K562 (cell line): ENCODE results near the gene LAMA3. TPM values are rescaled to one million over a fixed set of nuclear protein-coding genes. Genes with fewer than 3 reads are reported as not detected.

Source experiments
- ATAC-seq: fragments of 200-7000 bp; cut with Tn5 transposase; 3 replicates; pipeline ENCODE4 v1.9.1; 2020; ENCODE audit warnings: moderate library complexity
- BruUV-seq: library from RNA; stranded (reverse); fragments of 400-500 nt; replicated peaks from 2 replicates; lab custom pipeline; 2021; lab: Mats Ljungman, UMichigan
- CTCF ChIA-PET: fragments of 300-600 bp; formaldehyde crosslinking; extraction: SDS; loops from one replicate; lab custom pipeline; 2021; ENCODE audit warnings: low intra/inter-chr PET ratio; lab: Yijun Ruan, JAX
- POLR2A ChIA-PET: fragments of 300-600, 350-650 bp; sonication (Branson Sonifier 250); formaldehyde crosslinking; extraction: SDS; loops from one replicate; lab custom pipeline; 2021; ENCODE audit warnings: antibody characterized with exemption, inconsistent platforms; lab: Yijun Ruan, JAX
- DNase-seq, 4 experiments: peaks; one replicate each; pipeline versions ENCODE4 v3.0.0 to v3.0.0-alpha.2; 2011 to 2018; ENCODE audit warnings: low spot score in 3 of 4, mixed read lengths in 3 of 4; ENCODE audit errors: extremely low read depth in 1 of 4
- FAIRE-seq: peaks from 2 replicates; lab custom pipeline; 2011; peaks lifted over from hg19 to GRCh38; lab: Jason Lieb, UNC
- H2AFZ ChIP-seq: 2 replicates; pipeline ENCODE4 v1.6.0; 2011; ENCODE audit warnings: low read depth, low read length, control low read depth, inconsistent platforms
- H3K27ac ChIP-seq: fragments of 200-600 bp; 3 replicates; pipeline ENCODE4 v1.8.0; 2011; ENCODE audit warnings: low read depth, mild to moderate bottlenecking, control low read depth, inconsistent platforms, low read length, moderate library complexity, mixed read lengths; ENCODE audit errors: extremely low read depth
- H3K27me3 ChIP-seq, 2 experiments: fragments of 300-600 bp in 1 of 2; 2 replicates in 1 of 2; 3 replicates in 1 of 2; pipeline versions ENCODE4 v1.6.0 to v1.8.0; 2011; ENCODE audit warnings: inconsistent platforms in 2 of 2, low read length in 2 of 2, mild to moderate bottlenecking in 1 of 2, mixed read lengths in 1 of 2, moderate library complexity in 1 of 2; ENCODE audit not compliant: control insufficient read depth in 2 of 2, insufficient read depth in 2 of 2
- H3K36me3 ChIP-seq: fragments of 300-600 bp; 3 replicates; pipeline ENCODE4 v1.8.0; 2011; ENCODE audit warnings: mild to moderate bottlenecking, low read length, inconsistent platforms; ENCODE audit not compliant: control insufficient read depth, insufficient read depth
- H3K4me1 ChIP-seq, 2 experiments: fragments of 200-600 bp in 1 of 2; replicated peaks in 1 of 2; 2 replicates in 1 of 2; 3 replicates in 1 of 2; pipeline versions ENCODE4 v1.5.1 to v1.8.0; 2011; ENCODE audit warnings: inconsistent platforms in 2 of 2, low read length in 2 of 2, mild to moderate bottlenecking in 1 of 2, mixed read lengths in 1 of 2, moderate library complexity in 1 of 2; ENCODE audit not compliant: control insufficient read depth in 2 of 2, insufficient read depth in 2 of 2
- H3K4me2 ChIP-seq: 2 replicates; pipeline ENCODE4 v1.6.1; 2011; ENCODE audit warnings: low read length, control low read depth, inconsistent platforms, mixed read lengths; ENCODE audit not compliant: insufficient read depth
- H3K4me3 ChIP-seq: fragments of 200-600 bp; sonication (generic), shearing (Covaris generic); 2 replicates; pipeline ENCODE4 v1.5.1; 2016; ENCODE audit warnings: control low read depth, inconsistent platforms
- H3K79me2 ChIP-seq: fragments of 200-600 bp; 3 replicates; pipeline ENCODE4 v1.8.0; 2011; ENCODE audit warnings: low read length, inconsistent platforms; ENCODE audit not compliant: control insufficient read depth, insufficient read depth
- H3K9ac ChIP-seq, 2 experiments: 2 replicates each; pipeline versions ENCODE4 v1.6.0 to v1.6.1; 2011; ENCODE audit warnings: low read depth in 2 of 2, low read length in 2 of 2, control low read depth in 1 of 2, inconsistent platforms in 1 of 2, mild to moderate bottlenecking in 1 of 2, mixed read lengths in 1 of 2; ENCODE audit not compliant: insufficient read depth in 1 of 2
- H3K9me1 ChIP-seq: one replicate; pipeline ENCODE4 v1.6.0; 2011; ENCODE audit warnings: inconsistent platforms, mild to moderate bottlenecking, low read length, moderate library complexity; ENCODE audit not compliant: control insufficient read depth, insufficient read depth
- H3K9me3 ChIP-seq: replicated peaks from 2 replicates; pipeline ENCODE4 v1.5.1; 2011; ENCODE audit warnings: low read depth, low read length, inconsistent platforms; ENCODE audit not compliant: control insufficient read depth, insufficient read depth
- H4K20me1 ChIP-seq: replicated peaks from 2 replicates; pipeline ENCODE4 v1.6.1; 2011; ENCODE audit warnings: low read length, inconsistent platforms, mixed read lengths; ENCODE audit not compliant: control insufficient read depth, insufficient read depth
- CUX1 ChIP-seq: fragments of 200-800 bp; sonication (Bioruptor generic); IDR thresholded peaks from 2 replicates; pipeline ENCODE4 v1.6.1; 2016; ENCODE audit warnings: missing genetic modification characterization, missing compliant biosample characterization
- HDAC8 ChIP-seq: fragments of 450-650 bp; IDR thresholded peaks from 2 replicates; pipeline ENCODE4 v1.6.1; 2016; ENCODE audit warnings: mild to moderate bottlenecking, missing genetic modification characterization, moderate library complexity, missing compliant biosample characterization
- NR2C2 ChIP-seq, 2 experiments: fragments of 200-800 bp in 1 of 2; sonication (Bioruptor generic) in 1 of 2; sonication (generic) in 1 of 2; formaldehyde crosslinking in 1 of 2; IDR thresholded peaks; 2 replicates each; pipeline versions ENCODE4 v1.6.1 to v1.8.0; 2016 to 2022; ENCODE audit warnings: mild to moderate bottlenecking in 1 of 2, missing compliant biosample characterization in 1 of 2, missing genetic modification characterization in 1 of 2, missing genetic modification reagents in 1 of 2
- PHF8 ChIP-seq: fragments of 200-600 bp; sonication (generic); IDR thresholded peaks from 2 replicates; pipeline ENCODE4 v1.6.1; 2012; ENCODE audit warnings: mixed run types, mild to moderate bottlenecking, inconsistent platforms, low read length, moderate library complexity, borderline replicate concordance
- TAF9B ChIP-seq: fragments of 450-650 bp; IDR thresholded peaks from 2 replicates; pipeline ENCODE4 v1.6.1; 2018; ENCODE audit warnings: mild to moderate bottlenecking; ENCODE audit not compliant: partially characterized antibody
- XRCC3 ChIP-seq: fragments of 450-650 bp; IDR thresholded peaks from 2 replicates; pipeline ENCODE4 v1.6.1; 2017; ENCODE audit warnings: mild to moderate bottlenecking, moderate library complexity
- ZNF197 ChIP-seq: fragments of 200-800 bp; sonication (Bioruptor generic); IDR thresholded peaks from 2 replicates; pipeline ENCODE4 v1.6.1; 2016; ENCODE audit warnings: low read depth, missing genetic modification characterization, missing compliant biosample characterization
- ZNF274 ChIP-seq: IDR thresholded peaks from 2 replicates; pipeline ENCODE4 v1.6.1; 2011; ENCODE audit warnings: low read depth, mild to moderate bottlenecking, low read length, moderate library complexity, borderline replicate concordance
- WGBS: fragments of 100-300 bp; shearing (Covaris generic); methylation state at CpG from one replicate; pipeline ENCODE4 v1.1.6; 2016; ENCODE audit warnings: low coverage, mixed read lengths; ENCODE audit not compliant: insufficient coverage; ENCODE audit errors: missing lambda C conversion rate; 5-methylcytosine and 5-hydroxymethylcytosine counted together
- in situ Hi-C: fragments of 300-500 bp; cut with MboI; formaldehyde crosslinking; loops from 4 replicates; pipeline ENCODE4 v1.15.0; 2018; ENCODE audit warnings: inconsistent platforms, mixed read lengths
- intact Hi-C: fragments of 100-400 bp; cut with micrococcal nuclease; formaldehyde crosslinking; loops from 2 replicates; pipeline ENCODE4 v1.14.2; 2022
- polyA plus RNA-seq, 8 experiments: library from polyadenylated mRNA; depleted of rRNA in 4 of 8; stranded (reverse) in 5 of 8; unstranded in 3 of 8; fragments of >200 nt; fragmentation: Nextera tagmentation in 2 of 8; fragmentation: Illumina TruSeq in 1 of 8; extraction: Ambion mirVana in 2 of 8; extraction: Trizol in 1 of 8; gene quantifications; 2 replicates each; pipeline versions ENCODE4 v1.2.1 to v1.2.3, GENCODE V29; 2011 to 2014; ENCODE audit warnings: inconsistent platforms in 1 of 8, missing spikeins in 1 of 8
- total RNA-seq, 7 experiments: library from RNA; depleted of rRNA in 6 of 7; stranded (reverse); fragments of >200 nt in 6 of 7; fragmentation: Illumina TruSeq in 2 of 7; extraction: Trizol in 2 of 7; gene quantifications; 2 replicates each; pipeline versions ENCODE4 v1.2.1 to v1.2.3, GENCODE V29; 2011 to 2021; ENCODE audit warnings: low replicate concordance in 1 of 7
- TF ChIP-seq, protein P1 (sequence below): fragments of 450-650 bp; conservative IDR thresholded peaks from 2 replicates; pipeline ENCODE4 v1.6.1; 2016; ENCODE audit warnings: missing genetic modification characterization, low read depth, mild to moderate bottlenecking, missing compliant biosample characterization, moderate library complexity
- TF ChIP-seq, protein P2 (sequence below): fragments of 450-650 bp; IDR thresholded peaks from 2 replicates; pipeline ENCODE4 v1.7.1; 2018; ENCODE audit warnings: mild to moderate bottlenecking, low read depth; ENCODE audit not compliant: partially characterized antibody

The LAMA3 gene
- total and polyA plus RNA-seq, 9 of the 15 experiments (the other 6 are each of a cell fraction or from before 2014, with no cell fraction given): 0.07 TPM; not detected in 8

DNA sequence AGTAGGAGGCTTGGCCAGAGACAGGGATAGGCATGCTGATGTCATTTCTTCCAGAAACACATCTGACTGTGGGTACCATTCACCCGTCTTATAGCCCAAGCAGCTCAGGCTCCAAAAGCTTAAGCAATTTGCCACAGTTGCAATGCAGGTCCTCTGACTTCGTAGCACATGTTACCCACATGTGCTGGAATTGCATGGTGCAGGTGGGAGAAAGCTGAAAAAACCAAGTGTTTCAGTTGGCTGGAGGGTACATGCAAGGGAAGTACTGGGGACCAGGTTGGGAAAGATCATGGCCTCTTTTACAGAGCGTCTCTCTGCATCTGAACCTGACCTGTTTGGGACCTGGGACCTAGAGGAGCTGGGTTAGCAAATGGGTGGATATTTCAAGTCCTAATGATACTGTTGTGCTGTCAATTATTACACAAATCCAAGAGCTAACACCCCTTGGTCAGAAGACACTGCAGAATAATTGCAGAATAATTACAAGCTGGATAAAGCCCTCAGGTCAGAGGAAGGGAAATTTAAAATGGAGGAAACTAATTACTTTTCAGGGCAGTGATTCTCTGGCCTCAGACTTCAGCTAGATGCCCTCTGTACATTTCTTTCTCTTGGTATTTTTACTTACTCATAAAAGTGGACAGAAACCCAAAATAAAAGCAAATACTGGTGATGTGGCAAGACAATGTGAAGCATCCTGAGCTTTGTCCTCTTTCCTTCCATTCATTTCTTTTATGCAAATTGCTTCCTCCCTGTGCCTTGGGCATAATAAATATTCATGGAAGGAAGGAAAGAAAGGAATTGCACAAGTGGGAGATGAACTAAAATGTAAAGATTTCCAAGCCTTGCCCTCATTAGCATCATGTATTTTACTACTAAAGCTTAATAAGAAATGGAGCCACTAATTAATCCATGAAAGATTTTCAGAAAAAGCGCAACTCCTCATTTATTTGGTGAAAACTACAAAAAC lies 279.7 kb downstream of the LAMA3 start:
- WGBS: 2% methylated on average over 4 of the region's 4 CpGs
- TF ChIP-seq PHF8: no peak
- TF ChIP-seq HDAC8 (tag): no peak
- TF ChIP-seq ZNF197: no peak
- TF ChIP-seq CUX1 (CRISPR knock-in tag): no peak
- TF ChIP-seq, protein P1, sequence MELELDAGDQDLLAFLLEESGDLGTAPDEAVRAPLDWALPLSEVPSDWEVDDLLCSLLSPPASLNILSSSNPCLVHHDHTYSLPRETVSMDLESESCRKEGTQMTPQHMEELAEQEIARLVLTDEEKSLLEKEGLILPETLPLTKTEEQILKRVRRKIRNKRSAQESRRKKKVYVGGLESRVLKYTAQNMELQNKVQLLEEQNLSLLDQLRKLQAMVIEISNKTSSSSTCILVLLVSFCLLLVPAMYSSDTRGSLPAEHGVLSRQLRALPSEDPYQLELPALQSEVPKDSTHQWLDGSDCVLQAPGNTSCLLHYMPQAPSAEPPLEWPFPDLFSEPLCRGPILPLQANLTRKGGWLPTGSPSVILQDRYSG: no peak
- TF ChIP-seq TAF9B: no peak
- TF ChIP-seq, protein P2, sequence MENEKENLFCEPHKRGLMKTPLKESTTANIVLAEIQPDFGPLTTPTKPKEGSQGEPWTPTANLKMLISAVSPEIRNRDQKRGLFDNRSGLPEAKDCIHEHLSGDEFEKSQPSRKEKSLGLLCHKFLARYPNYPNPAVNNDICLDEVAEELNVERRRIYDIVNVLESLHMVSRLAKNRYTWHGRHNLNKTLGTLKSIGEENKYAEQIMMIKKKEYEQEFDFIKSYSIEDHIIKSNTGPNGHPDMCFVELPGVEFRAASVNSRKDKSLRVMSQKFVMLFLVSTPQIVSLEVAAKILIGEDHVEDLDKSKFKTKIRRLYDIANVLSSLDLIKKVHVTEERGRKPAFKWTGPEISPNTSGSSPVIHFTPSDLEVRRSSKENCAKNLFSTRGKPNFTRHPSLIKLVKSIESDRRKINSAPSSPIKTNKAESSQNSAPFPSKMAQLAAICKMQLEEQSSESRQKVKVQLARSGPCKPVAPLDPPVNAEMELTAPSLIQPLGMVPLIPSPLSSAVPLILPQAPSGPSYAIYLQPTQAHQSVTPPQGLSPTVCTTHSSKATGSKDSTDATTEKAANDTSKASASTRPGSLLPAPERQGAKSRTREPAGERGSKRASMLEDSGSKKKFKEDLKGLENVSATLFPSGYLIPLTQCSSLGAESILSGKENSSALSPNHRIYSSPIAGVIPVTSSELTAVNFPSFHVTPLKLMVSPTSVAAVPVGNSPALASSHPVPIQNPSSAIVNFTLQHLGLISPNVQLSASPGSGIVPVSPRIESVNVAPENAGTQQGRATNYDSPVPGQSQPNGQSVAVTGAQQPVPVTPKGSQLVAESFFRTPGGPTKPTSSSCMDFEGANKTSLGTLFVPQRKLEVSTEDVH: no peak
- no peak for TF ChIP-seq ZNF274
- TF ChIP-seq XRCC3: no peak
- TF ChIP-seq NR2C2 (CRISPR knock-in tag; IDR thresholded peaks at IDR 0.05): no peak
- no peak for TF ChIP-seq NR2C2 (tag; IDR thresholded peaks at IDR 0.05)

More for the DNA sequence above, 279.7 kb downstream of the LAMA3 start:
- intact Hi-C loops: loop anchor here (5.0 kb wide), 1 partner anchor 148 kb away; no protein-coding TSS in a partner anchor
- Histone ChIP-seq H3K4me1 (no peaks in the 10 kb centered on the region), H4K20me1 (no peaks in the 10 kb centered on the region), H3K27me3 (peaks cover 0 to 7% of the 10 kb centered on the region in 2 experiments; a peak in 1 of 5 replicates), H3K9ac (no peak overlapping the region), H3K9me3 (no peaks in the 10 kb centered on the region), H3K9me1 (no peaks in the 10 kb centered on the region), H2AFZ (no peak overlapping the region), H3K4me2 (no peak overlapping the region), H3K4me3 (no peak overlapping the region), H3K79me2 (no peaks in the 10 kb centered on the region), H3K36me3 (no peaks in the 10 kb centered on the region), H3K27ac (no peak overlapping the region)
- CTCF ChIA-PET: no interaction called here
- in situ Hi-C loops: no loop called here
- POLR2A ChIA-PET: interaction anchor here (1.3 kb wide), 1 partner anchor 223 kb away, joined by 3 read pairs; no protein-coding TSS in a partner anchor
- BruUV-seq: no TSS peak
- DNase-seq: no peak
- no peak for FAIRE-seq
- ATAC-seq: no peak
